Measurements from ENCODE around the gene USP13. TPM values are rescaled to one million over a fixed set of nuclear protein-coding genes. Genes with fewer than 3 reads are reported as not detected.

USP13 gene
- total RNA-seq, 2 donors from 2014 or later: 6.6 to 14.0 TPM

- ATAC-seq: no peak
Measured at GRCh38 chr3:179826247-179826637, 173.4 kb downstream of the USP13 start.

DNA sequence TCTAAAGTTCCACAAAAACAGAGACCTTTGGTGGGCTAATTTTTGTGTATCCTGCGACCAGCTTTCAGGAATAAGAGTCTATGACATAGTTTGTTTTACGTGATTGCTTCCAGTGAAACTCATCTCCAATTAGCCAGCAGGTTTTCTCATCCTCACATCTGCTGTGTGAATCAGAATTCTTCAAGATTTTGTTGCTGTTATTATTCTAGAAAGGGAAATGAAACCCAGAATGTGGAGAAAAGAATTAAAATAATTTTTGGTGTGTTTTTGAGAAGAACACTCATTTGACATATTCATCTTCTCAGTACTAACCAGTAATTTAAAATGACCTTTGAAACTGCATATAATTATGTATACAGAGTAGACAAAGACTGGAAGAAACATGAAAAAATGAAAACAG is 175.9 kb downstream of the USP13 start:
- DNase-seq (ENCODE audit: low spot score) (no peak), ATAC-seq (no peak)
- no peak overlapping the region for H3K4me3 Mint-ChIP-seq
- no peaks in the 10 kb centered on the region for H3K4me1 Mint-ChIP-seq (ENCODE audit: low read depth in 2 of 2)
- peaks cover 11 to 19% of the 10 kb centered on the region in 2 donors for H3K27me3 Mint-ChIP-seq
- H3K9me3 Mint-ChIP-seq: no peaks in the 10 kb centered on the region
- no peaks in the 10 kb centered on the region for H3K36me3 Mint-ChIP-seq
- H3K27ac Mint-ChIP-seq: no peak overlapping the region

More at GRCh38 chr3:179826247-179826637, 173.4 kb downstream of the USP13 start:
- Mint-ChIP-seq H3K4me3 (no peak overlapping the region), H3K36me3 (no peaks in the 10 kb centered on the region), H3K27me3 (peaks cover 2 to 15% of the 10 kb centered on the region in 2 donors), H3K27ac (no peak overlapping the region), H3K9me3 (no peaks in the 10 kb centered on the region), H3K4me1 (ENCODE audit: low read depth in 2 of 2) (no peaks in the 10 kb centered on the region)
- DNase-seq (ENCODE audit: low spot score): no peak

- no peak overlapping the region for H3K27ac Mint-ChIP-seq
- H3K4me3 Mint-ChIP-seq: no peak overlapping the region
- no peak for DNase-seq (ENCODE audit: low spot score)
- ATAC-seq: no peak
- H3K4me1 Mint-ChIP-seq (ENCODE audit: low read depth in 2 of 2): no peaks in the 10 kb centered on the region
- no peaks in the 10 kb centered on the region for H3K9me3 Mint-ChIP-seq
- H3K27me3 Mint-ChIP-seq: peaks cover 17 to 19% of the 10 kb centered on the region in 2 donors
- no peaks in the 10 kb centered on the region for H3K36me3 Mint-ChIP-seq
Measured at GRCh38 chr3:179829401-179829800, 176.6 kb downstream of the USP13 start.

DNA sequence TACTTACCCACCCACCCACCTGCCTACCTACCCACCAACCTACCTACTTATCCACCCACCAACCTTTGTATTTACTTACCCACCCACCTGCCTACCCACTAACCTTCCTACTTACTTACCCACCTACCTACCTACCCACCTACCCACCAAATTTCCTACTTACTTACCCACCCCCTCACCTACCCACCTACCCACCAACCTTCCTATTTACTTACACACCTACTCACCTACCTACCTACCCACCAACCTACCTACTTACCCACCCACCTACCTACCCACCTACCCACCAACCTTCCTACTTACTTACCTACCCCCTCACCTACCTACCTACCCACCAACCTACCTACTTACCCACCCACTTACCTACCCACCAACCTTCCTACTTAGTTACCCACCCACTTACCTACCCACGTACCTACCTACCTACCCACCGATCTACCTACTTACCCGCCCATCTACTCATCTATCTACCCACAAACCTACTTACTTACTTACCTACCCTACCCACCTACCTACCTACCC is 179.6 kb downstream of the USP13 start:
- H3K9me3 Mint-ChIP-seq: no peaks in the 10 kb centered on the region
- no peak overlapping the region for H3K4me3 Mint-ChIP-seq
- H3K36me3 Mint-ChIP-seq: no peaks in the 10 kb centered on the region
- H3K27me3 Mint-ChIP-seq: peaks cover 12 to 19% of the 10 kb centered on the region in 2 donors
- no peak for DNase-seq (ENCODE audit: low spot score)
- no peaks in the 10 kb centered on the region for H3K4me1 Mint-ChIP-seq (ENCODE audit: low read depth in 2 of 2)
- ATAC-seq: peak in 1 of 2 donors; percentile 24
- H3K27ac Mint-ChIP-seq: no peak overlapping the region

GRCh38 chr3:179833294-179833693 is 180.5 kb downstream of the USP13 start:
- DNase-seq (ENCODE audit: low spot score): no peak
- Mint-ChIP-seq H3K9me3 (no peaks in the 10 kb centered on the region), H3K27me3 (peaks cover 12 to 19% of the 10 kb centered on the region in 2 donors), H3K4me3 (no peak overlapping the region), H3K27ac (no peak overlapping the region), H3K36me3 (no peaks in the 10 kb centered on the region), H3K4me1 (ENCODE audit: low read depth in 2 of 2) (no peaks in the 10 kb centered on the region)
- ATAC-seq: no peak

DNA sequence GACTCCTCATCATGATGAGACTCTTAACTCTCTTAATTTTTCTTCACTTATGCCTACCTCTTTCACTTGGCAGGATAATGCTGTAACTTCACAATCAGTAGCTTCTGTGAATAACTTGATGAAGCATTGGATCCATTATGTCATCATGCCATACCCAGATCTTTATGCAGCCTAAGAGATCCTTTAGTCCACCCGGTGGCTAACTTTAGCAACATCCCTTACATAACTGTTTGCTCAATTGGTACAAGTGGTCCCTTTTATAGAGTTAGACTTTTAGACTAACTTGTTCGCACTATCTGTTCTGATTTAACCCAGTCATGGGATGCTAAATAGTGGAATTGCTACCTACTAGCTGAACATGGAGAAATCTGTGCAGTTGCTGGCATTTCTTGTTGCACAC is 184.5 kb downstream of the USP13 start:
- DNase-seq (ENCODE audit: low spot score) (no peak), ATAC-seq (no peak)
- H3K9me3 Mint-ChIP-seq: no peaks in the 10 kb centered on the region
- no peak overlapping the region for H3K27ac Mint-ChIP-seq
- H3K4me3 Mint-ChIP-seq: no peak overlapping the region
- no peaks in the 10 kb centered on the region for H3K36me3 Mint-ChIP-seq
- H3K4me1 Mint-ChIP-seq (ENCODE audit: low read depth in 2 of 2): no peaks in the 10 kb centered on the region
- peaks cover 11 to 30% of the 10 kb centered on the region in 2 donors for H3K27me3 Mint-ChIP-seq

Other genes with a start within 250 kb of the USP13 start
- gene GNB4, start 201.6 kb upstream of the USP13 start, total RNA-seq: 1 to 10 TPM; 7.2 TPM
- gene ACTL6A, start 90.1 kb upstream of the USP13 start, total RNA-seq: 10 to 100 TPM; 67.6 to 71.0 TPM
- gene MRPL47, start 48.4 kb upstream of the USP13 start, total RNA-seq: 10 to 100 TPM; 38.8 to 42.7 TPM
- 10 to 100 TPM; 63.7 to 69.3 TPM for gene NDUFB5, start 48.2 kb upstream of the USP13 start, total RNA-seq